Left cardiac atrium (tissue), 4 donors: ENCODE measurements around the gene LTBP1. TPM values are rescaled to one million over a fixed set of nuclear protein-coding genes. Genes with fewer than 3 reads are reported as not detected.
A peak's percentile ranks its signal among the peaks of the same experiment; 100 is the strongest.

Experiments used
- ATAC-seq, 2 donors: fragments of 200-7000 bp; cut with Tn5 transposase; one replicate each; pipeline ENCODE4 v1.9.1; 2020; ENCODE audit warnings: mild to moderate bottlenecking in 2 of 2, moderate library complexity in 2 of 2
- DNase-seq: peaks from one replicate; pipeline ENCODE4 v3.0.0-alpha.2; 2020
- intact Hi-C, 2 donors: fragments of 100-400 bp; cut with DNase I; formaldehyde crosslinking; loops; one replicate each; pipeline versions ENCODE4 v1.14.1 to v1.15.1; 2022 to 2023
- total RNA-seq, 2 donors: library from RNA; stranded (reverse); fragmentation: NEBNext Ultra II Directional; extraction: Animal tissue kit (Norgen Biotek cat#: 25700); gene quantifications; one replicate each; pipeline ENCODE4 v1.2.1, GENCODE V29; 2021
- donor health status: DM: no; HTN: yes; CAD: no.
- donor health status: DM: no; HTN: yes; CAD: no; lungs with severe emphysema.
- donor health status: DM: yes; HTN: yes; CAD: no.
- donor health status: Dilated cardiomyopathy.

LTBP1 gene
- total RNA-seq, 2 donors from 2014 or later: 121 to 160 TPM

DNA sequence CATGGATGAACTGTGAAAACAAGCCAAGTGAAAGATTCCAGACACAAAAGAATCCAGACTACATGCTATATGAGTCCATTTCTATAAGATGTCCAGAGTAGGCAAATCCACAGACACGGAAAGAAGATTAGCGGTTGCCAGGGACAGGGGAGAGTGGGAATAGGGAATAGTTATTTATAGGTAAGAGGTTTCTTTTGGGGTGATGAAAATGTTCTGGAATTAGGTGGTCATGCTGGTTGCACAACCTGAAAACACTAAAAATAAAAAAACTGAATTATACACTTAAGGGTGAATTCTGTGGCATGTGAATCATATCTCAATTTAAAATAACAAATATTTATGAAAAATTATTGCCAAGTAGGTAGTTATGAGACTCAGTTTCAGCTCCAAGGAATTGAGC, 168.4 kb downstream of the LTBP1 start:
- intact Hi-C loops: no loop called here
- no peak for DNase-seq
- no peak for ATAC-seq

GRCh38 chr2:33115728-33116127, 169.0 kb downstream of the LTBP1 start:
- DNase-seq: no peak
- intact Hi-C loops: no loop called here
- no peak for ATAC-seq

DNA sequence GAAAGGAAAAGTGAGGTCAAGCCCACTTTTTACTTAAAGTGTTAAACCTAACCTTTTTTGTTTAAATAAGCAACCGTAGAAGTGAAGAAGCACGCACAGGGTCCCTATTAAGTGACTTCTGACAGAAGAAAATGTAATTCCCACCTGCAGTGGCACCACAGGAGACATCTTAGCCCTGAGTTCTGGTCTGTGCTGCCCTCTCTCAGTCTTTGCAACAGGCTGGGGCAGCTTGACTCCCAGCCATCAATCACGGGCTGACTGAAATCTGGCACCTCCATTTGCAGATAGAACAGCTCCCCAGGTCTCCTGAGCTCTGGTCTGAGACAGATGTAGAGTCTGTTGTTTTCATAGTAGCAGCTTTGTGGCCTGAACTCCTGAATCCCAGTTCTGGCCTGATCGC, 170.0 kb downstream of the LTBP1 start:
- ATAC-seq (no peak), DNase-seq (no peak)
- intact Hi-C loops: no loop called here

- ATAC-seq (no peak), DNase-seq (no peak)
- intact Hi-C loops: no loop called here
These were observed 171.9 kb downstream of the LTBP1 start for GRCh38 chr2:33118651-33119050.

DNA sequence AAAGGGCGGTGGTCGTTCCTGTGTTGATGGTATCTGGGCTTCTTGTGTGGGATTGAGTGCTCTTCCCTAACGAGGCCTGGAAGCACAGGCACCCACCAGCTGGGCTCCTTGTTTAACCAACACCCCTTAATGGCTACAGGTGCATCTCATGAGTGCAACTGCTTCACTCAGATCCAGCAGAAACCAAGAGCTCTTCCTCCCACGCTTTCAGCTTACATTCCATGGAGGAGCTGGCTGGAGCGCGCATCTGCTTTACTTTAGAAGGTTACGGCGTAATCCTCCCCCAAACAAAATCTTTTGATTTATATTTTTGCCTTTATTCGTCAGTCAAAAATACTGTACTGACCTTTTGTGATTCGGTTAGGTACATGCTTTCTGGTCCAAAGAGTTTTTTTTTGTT, 174.7 kb downstream of the LTBP1 start:
- DNase-seq (no peak), ATAC-seq (no peak)
- intact Hi-C loops: no loop called here

- DNase-seq: no peak
- no peak for ATAC-seq
- intact Hi-C loops: no loop called here
These were observed 175.2 kb downstream of the LTBP1 start for GRCh38 chr2:33121925-33122324.

- ATAC-seq (no peak), DNase-seq (no peak)
- intact Hi-C loops: no loop called here
These were observed 176.0 kb downstream of the LTBP1 start for GRCh38 chr2:33122726-33123125.

GRCh38 chr2:33123216-33123615, 176.5 kb downstream of the LTBP1 start:
- DNase-seq: no peak
- no peak for ATAC-seq
- intact Hi-C loops: no loop called here

DNA sequence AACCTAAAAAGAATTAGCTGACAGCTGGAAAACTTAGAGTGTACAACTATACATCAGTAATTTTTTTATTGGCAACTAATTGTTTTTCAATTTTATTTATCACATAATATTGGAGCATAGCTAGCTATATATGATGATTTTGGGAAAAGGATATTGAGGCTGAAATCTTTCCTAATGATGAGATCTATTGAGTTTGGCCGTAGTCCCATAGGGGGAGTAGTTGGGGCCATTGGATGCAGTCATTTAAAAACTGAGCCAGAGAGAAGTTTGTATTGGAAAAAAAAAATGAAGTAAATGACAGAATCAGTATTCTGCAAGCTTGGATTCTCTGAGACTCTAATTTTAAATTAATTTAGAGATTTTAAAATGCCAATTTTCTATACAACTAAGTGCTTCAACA, 179.8 kb downstream of the LTBP1 start:
- DNase-seq (no peak), ATAC-seq (no peak)
- intact Hi-C loops: no loop called here

DNA sequence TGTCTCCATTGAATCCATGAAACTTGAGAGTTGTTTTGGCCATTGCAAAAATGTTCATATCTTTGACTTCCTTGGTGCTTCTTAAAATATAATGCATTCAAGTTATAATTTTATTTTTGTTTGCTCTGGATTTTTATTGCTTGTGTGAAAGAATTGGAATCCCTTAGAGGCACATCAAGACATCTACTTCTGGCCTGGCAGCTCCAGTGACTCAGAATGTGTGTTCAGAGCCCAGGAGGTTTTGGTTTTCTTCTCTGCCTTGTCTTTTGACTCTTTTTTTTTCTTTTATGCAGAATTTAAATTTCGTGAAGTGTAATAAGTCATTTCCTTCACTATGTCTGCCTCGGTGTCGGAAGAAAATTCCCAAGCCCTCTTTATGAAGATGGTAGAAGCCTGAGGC, 180.2 kb downstream of the LTBP1 start:
- intact Hi-C loops: no loop called here
- ATAC-seq: peak in 1 of 2 donors; percentile 44

DNA sequence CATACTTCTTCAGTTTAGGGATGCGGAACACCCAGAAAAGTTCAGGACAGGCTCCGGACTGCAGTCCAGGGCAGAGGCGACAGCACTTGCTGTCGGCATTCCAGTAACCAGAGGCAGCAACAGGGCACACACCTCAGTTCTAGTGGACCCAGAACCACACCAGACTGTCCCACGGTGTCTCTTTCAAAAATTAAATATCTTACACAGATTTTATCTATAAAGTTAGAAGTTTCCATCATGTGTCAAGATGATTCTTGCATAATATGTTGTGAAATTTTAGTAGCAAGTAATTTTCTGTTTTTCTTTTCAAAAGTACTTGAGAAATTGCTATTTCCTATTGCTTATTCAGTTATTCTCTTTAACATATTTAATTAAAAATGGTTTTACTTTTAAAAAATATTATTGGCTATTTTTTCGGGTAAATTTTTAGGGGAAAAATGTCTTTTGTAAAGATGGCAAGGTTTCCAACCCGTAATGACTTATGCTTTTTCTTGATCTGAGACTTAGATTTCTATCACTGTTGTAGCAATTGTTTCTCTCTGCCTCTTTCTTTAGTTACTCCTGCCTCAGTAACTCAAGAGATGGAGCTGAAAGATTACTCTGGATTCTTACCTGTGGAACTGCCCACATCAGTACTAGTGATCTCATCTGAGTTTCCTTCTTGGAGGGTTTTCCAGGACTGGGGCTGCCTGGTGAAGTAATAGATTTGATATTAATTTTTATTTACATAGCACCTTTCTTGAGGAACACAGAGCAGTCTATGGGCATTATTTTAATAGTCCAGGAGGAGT, 182.7 kb downstream of the LTBP1 start:
- intact Hi-C loops: no loop called here
- ATAC-seq (no peak), DNase-seq (no peak)

More for the DNA sequence above, 180.2 kb downstream of the LTBP1 start:
- no peak for DNase-seq

DNA sequence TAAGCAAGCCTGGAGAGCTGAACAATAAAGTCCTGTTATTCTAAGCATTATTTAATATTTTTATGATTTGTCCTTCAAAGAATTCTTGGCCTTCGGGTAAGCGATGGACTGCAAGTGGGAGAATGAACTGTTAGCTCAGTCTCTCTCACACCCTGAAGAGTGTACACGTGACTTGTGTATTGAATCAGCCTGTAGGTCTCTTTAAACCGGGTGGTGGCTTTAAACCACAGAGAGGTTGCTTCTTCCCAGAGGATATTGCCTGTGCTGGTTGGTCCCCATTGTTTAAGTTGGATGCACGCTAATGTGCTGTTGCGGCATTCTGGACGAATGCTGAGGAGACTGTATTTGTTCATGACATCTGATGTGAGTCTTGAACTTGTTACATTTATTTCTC, 183.3 kb downstream of the LTBP1 start:
- intact Hi-C loops: no loop called here
- ATAC-seq: no peak
- no peak for DNase-seq

GRCh38 chr2:33130544-33130943, 183.8 kb downstream of the LTBP1 start:
- intact Hi-C loops: no loop called here
- DNase-seq: no peak
- ATAC-seq: no peak

GRCh38 chr2:33131111-33131510, 184.4 kb downstream of the LTBP1 start:
- ATAC-seq (no peak), DNase-seq (no peak)
- intact Hi-C loops: no loop called here

GRCh38 chr2:33131749-33132148, 185.0 kb downstream of the LTBP1 start:
- DNase-seq: no peak
- ATAC-seq: no peak
- intact Hi-C loops: no loop called here

DNA sequence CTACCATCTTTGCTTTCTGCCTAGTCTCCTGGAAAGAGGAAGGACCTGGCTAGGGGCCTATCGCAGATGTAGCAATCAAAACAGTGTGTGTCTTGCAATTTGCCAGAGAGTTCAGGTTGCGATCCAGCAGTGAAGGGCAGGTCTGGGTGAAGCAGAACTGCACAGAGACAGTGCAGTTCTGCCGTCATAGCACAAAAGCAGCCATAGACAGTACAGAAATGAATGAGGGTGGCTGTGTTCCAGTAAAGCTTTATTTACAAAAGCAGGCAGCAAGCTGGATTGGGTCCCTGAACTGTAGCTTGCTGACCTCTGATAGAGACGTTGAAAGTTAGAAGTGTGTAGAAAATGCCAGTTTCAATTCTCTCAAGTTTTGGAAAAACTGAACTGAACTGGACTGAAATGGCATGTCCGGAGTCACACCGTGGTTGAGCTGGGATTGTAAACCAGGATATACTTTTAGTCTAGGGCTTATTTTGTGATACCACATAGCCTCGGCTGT, 186.8 kb downstream of the LTBP1 start:
- ATAC-seq (peak; percentile 60 to 70), DNase-seq (peak; percentile 58)
- intact Hi-C loops: no loop called here

- intact Hi-C loops: no loop called here
- peak; percentile 59 for DNase-seq
- peak; percentile 56 to 83 for ATAC-seq
These were observed 187.5 kb downstream of the LTBP1 start for GRCh38 chr2:33134086-33134771.

- ATAC-seq (peak; percentile 42 to 58), DNase-seq (no peak)
- intact Hi-C loops: no loop called here
These were observed 188.2 kb downstream of the LTBP1 start for GRCh38 chr2:33134791-33135560.

- ATAC-seq: peak in 1 of 2 donors; percentile 11
- intact Hi-C loops: no loop called here
- DNase-seq: no peak
These were observed 188.9 kb downstream of the LTBP1 start for GRCh38 chr2:33135645-33136044.

GRCh38 chr2:33136056-33136455, 189.3 kb downstream of the LTBP1 start:
- intact Hi-C loops: no loop called here
- DNase-seq: peak; percentile 46
- no peak for ATAC-seq
